Activated CD4-positive, CD25-positive, alpha-beta regulatory T cell treated with anti-CD3 and anti-CD28 coated beads, Interleukin-2, amount 50 U/mL, for 72 hours (primary cell): ENCODE results near the gene TTYH1.

Experiments used
- DNase-seq: peaks from one replicate; pipeline ENCODE4 v3.0.0; 2021

TTYH1 gene

DNA sequence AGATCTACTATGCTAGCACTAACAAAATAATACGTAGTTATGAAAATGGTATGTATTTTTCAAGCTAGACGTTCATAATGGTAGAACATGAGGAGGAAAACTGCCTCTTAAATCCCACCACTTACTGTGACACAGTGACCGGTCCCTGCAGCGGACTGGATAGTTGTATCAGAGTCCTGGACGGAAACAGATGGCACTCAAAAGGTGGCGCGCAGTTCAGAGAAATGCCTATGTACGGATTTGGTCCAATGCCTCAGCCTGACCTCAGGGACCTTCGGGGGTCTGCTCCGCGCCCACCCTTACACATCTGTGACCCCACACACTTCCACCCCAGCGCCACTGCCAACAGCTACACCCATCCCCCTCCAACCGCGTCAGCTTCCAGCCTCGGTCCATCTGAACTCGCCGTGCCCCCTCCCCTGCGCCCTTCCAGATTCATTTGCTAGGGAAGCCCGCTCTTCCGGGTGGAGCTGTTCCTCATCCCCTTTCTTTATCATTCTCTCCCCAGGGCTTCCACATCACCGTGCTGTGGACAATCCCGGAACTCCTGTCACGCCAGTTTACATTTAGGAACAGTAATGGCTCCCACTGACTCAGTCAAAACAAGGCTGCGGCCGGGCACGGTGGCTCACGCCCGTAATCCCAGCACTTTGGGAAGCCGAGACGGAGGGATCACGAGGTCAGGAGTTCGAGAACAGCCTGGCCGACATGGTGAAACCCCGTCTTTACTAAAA, 32.9 kb downstream of the TTYH1 start:
- peak; percentile 53 for DNase-seq

DNA sequence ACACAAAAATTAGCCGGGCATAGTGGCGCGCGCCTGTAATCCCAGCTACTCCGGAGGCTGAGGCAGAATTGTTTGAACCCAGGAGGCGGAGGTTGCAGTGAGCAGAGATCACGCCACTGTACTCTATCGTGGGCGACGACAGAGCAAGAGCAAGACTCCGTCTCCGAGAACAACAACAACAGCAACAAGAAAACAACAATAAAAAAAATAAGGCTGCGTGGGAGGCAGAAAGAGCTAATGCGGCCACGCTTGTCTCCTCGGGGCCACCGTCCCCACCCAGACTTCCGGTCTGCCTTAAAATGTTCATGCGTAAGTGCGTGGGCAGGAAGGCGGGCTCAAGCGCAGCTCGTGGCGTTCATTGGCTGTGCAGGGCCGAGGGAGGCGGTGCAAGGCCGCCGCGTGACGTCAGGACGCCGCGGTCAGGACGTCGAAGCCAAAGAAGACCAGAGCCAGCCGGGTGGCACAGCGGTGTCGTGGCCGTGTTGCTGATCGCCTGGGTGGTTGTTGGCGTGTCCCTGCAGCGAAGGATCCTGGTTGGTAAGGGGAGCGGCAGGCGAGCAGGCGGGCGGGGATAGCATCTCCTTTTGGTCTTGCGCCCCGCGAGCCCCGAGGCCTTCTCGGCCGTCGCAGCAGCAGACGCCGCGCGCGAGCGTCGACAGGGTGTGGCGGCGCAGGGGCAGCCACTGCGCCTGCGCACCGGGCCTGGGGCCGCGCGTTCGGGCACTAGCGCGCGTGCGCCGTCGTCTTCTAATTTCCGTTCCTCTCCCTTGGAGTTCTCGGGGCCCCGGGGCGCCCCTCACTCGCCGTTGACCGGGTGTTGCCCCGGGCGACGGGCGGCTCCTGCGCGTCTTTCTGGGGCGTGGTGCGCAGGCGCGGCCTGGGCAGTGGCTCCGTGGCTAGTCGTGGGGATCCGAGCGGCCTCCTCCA, 33.8 kb downstream of the TTYH1 start, which contains the start of gene LENG8:
LENG8 (plus strand) TSS at position 426 of the 927 bp plus-strand sequence. CDS start 2,146 bp downstream, outside the sequence.
- DNase-seq: peak; percentile 98

DNA sequence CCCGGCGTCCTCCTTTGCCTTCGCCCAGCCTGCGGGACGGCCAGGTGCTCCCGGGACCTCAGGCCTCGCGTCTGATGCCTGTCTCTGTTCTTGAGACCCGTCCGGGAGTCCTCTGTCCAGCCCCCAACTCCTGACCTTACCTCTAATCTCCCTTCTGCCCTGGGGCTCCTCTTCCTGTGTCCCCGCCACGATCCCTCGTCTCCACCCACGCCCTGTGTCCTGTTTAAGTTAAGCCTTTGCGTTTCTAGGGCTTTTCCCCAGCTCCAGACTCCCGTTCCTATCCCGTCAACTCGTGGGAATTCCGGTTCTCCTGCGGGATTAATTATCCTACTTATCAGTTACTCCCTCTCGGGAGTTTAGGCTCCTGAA, 34.4 kb downstream of the TTYH1 start:
- DNase-seq: no peak

DNA sequence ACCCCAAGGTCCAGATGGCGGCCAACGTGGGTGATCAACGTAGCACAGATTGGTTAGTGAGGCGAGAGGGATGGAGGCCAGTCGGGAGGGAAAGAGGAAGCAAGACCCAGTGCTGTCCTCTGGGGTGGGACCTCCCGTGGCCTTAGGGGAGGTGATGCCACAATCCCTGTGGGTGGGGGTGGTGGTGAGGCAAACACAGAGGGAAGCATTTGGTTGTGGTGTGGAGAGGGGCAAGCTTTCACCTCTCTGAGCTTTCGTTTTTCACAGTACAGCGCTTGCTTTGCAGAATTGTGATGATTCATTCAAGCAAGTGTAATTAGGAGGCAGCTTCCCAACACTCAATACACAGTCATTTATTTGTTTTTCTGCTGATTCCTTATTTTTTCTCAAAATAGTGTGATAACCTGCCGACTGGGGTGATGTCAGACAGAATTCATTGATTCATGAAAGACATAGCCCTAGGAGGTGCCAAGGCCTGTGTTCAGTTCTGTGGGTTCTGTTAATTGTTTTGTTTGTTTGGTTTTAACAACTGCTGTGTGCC, 36.1 kb downstream of the TTYH1 start:
- DNase-seq: no peak

DNA sequence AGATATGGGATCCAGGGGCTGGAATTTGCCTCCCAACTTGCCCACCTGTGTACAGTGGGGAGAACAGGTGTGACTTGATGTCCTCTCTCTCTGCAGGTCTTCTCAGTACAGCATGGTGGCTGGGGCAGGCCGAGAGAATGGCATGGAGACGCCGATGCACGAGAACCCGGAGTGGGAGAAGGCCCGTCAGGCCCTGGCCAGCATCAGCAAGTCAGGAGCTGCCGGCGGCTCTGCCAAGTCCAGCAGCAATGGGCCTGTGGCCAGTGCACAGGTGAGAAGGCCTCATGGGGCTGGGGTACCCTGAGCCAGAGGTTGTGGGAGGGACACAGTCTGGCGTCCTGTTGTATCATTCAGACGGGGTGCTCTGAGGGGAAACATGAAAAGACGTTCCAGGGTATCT, 36.7 kb downstream of the TTYH1 start:
- DNase-seq: no peak

DNA sequence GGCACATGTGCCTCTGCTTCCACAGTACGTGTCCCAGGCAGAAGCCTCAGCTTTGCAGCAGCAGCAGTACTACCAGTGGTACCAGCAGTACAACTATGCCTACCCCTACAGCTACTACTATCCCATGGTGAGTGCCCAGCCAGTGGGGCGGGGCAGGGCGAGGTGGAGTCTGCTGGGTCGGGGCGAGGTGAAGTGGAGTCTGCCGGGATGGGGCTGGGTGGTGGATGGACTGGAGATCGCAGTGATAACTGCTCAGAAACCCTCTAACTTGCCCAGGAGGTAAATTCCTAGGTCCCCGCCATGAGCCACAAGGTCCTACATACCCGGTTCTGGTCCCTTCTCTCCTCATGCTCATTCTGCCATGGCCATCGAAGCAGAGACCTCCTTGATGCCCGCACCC, 37.4 kb downstream of the TTYH1 start:
- DNase-seq: no peak

DNA sequence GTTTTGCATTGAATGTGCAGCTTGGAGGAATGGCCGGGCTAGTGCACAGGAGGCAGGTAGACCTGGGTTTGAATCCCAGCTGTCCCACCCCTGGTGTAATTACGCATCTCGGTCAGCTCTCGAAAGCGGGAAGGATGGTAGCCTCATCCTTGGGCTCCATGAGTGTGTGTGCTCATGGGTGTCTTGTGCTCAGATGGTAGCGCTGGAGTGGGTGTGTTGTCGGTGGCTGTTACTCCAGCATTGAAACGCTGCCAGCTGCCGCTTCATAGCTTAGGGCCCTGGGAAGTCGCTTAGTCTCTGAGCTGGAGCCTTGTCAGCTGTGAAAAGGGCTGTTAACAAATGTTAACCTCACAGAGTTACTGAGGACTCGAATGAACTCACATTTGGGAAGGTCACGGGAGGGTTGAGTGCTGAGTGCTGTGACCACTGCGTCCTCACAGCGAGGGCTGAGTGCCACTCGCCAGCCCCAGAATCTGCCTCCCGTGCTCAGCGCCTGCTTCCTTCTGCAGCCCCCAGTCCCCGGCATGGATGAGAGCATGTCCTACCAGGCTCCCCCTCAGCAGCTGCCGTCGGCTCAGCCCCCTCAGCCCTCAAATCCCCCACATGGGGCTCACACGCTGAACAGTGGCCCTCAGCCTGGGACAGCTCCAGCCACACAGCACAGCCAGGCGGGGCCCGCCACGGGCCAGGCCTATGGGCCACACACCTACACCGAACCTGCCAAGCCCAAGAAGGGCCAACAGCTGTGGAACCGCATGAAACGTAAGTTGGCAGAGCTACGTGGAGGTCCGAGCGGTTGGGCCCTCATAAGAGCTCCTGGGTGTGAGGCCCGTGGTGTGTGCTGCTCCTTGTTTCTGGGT, 38.9 kb downstream of the TTYH1 start:
- DNase-seq: no peak

DNA sequence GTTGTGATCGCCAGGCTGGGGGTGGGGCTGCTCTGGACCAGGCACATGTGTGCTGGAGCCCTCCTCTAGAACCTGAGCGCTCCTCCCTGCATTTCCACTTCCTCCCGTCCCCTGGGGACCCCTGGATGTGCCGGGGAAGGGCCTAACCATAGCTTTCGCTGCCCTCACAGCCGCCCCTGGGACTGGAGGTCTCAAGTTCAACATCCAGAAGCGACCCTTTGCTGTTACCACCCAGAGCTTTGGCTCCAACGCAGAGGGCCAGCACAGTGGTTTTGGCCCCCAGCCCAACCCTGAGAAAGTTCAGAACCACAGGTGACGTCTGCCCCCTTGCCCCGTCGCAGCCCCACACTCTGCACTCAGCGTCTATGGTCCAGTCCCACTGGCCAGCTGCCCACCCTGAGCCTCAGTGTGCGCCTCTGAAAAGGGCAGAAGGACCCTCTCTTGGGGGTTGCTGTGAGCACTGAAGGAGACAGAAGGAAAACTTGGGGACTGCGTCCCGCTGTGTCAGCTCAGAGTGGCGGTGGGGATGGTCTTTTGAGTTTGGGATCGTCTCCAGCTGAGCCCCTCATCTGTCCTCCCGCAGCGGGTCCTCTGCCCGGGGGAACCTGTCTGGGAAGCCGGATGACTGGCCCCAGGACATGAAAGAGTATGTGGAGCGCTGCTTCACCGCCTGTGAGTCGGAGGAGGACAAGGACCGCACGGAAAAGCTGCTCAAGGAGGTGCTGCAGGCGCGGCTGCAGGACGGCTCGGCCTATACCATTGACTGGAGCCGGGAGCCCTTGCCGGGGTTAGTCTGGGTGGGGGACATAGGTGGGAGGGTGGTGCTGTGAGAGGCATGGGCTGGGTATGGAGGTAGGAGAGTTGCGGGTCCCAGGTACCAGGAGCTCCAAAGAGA, 39.8 kb downstream of the TTYH1 start:
- no peak for DNase-seq

DNA sequence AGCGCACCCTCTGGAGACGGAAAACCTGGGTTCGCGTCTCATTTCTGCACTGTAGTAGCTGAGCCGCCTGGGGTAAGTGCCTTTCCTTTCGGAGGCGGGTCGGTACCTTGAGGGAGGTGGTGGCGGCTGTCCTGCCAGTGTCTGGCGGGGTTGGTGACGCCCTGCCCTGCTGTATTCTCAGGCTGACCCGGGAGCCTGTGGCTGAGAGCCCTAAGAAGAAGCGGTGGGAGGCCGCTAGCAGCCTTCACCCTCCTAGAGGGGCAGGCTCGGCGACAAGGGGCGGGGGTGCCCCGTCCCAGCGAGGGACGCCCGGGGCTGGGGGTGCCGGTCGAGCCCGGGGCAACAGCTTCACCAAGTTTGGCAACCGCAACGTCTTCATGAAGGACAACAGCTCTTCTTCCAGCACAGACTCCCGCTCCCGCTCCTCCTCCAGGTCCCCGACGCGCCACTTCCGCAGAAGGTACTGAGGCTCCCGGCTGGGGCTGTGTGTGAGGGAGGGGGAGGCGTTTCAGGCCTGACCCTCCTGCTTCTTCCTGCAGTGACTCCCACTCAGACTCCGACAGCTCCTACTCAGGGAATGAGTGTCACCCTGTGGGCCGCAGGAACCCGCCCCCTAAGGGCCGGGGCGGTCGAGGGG, 40.6 kb downstream of the TTYH1 start:
- no peak for DNase-seq

DNA sequence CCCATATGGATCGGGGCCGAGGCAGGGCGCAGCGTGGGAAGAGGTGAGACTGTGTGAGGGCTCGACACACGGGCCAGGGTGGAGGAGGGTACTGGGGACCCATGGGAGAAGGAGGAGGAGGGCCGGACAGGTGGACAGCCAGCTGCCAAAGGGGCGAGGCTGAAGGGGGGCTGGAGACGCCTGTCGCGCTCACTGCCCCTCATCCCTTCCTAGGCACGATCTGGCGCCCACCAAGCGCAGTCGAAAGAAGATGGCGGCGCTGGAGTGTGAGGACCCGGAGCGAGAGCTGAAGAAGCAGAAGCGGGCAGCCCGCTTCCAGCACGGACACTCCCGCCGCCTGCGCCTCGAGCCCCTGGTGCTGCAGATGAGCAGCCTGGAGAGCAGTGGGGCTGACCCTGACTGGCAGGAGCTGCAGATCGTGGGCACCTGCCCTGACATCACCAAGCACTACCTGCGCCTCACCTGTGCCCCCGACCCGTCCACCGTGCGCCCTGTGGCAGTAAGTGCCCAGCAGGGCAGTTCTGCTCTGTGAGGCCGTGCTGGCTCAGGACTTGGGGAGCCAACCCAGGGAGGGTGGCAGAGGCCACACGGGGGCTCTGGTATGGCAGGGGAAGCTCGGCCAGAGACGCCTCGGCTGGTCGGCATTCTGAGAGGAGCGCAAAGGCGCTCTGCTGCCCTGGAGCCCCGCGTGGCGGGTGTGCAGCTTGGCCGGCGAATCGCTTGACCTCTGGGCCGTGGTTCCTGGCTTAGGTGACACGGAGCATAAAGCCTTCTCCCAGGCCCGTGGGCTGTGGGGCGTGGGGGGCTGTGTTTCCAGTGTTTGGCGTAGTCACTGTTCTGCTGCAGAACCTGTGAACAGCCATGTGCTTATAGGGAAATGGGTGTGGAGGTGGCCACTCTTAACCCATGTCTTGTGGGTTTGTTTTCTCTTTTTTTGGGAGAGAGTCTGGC, 41.4 kb downstream of the TTYH1 start:
- no peak for DNase-seq

DNA sequence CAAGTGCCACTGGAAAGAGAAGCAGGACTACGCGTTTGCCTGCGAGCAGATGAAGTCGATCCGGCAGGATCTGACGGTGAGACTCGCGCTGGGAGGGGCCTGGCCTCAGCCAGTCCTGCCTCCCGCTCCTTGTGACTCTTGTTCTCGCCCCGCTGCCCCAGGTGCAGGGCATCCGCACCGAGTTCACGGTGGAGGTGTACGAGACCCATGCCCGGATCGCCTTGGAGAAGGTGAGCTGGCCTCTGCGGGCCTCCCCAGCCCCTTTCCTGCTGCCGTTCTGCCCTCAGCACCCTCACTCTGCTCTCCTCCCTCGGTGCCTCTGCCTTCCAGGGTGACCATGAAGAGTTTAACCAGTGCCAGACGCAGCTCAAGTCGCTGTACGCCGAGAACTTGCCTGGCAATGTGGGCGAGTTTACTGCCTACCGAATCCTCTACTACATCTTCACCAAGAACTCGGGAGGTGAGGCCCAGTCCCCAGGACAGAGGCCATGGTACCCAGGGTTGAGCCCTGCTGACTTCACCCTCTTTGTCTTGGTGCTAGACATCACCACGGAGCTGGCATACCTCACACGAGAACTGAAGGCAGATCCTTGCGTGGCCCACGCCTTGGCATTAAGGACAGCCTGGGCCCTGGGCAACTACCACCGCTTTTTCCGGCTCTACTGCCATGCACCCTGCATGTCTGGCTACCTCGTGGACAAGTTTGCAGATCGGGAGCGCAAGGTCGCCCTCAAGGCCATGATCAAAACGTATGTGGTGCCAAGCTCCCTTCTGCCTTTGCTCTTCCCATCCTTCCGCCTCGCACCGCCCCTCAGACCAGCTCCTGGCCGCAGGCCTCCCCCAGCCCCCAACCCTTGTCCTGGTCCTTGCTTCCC, 42.7 kb downstream of the TTYH1 start:
- no peak for DNase-seq

DNA sequence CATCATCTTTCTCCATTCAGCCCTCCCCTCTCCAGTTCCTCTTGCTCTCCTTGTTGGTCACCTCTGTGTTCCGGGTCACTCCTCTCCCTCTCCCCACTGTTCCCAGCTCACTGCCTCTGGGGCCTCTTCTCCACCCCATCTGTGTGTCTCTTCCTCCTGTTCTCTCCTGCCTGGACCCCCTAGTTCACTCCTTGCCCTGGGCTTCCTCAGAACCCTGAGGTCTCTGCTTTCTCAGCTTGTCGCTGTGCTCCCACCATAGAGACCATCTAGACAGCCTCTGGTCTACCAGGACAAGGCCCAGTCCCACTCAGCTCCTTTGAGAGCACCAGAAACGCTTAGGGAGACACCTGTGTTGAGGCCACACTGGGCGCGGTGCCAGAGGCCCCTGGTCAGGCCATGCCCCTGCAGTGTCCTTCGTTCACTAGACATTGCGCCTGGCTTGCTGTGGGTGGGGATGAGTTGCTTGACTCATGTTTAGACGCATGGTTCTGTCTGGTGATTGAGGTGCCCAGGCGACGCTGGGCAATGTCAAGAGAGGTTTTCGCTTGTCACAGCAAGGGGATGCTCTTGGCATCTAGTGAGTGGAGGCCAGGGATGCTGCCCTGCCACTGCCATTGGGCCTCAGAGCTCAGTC, 43.5 kb downstream of the TTYH1 start:
- no peak for DNase-seq

DNA sequence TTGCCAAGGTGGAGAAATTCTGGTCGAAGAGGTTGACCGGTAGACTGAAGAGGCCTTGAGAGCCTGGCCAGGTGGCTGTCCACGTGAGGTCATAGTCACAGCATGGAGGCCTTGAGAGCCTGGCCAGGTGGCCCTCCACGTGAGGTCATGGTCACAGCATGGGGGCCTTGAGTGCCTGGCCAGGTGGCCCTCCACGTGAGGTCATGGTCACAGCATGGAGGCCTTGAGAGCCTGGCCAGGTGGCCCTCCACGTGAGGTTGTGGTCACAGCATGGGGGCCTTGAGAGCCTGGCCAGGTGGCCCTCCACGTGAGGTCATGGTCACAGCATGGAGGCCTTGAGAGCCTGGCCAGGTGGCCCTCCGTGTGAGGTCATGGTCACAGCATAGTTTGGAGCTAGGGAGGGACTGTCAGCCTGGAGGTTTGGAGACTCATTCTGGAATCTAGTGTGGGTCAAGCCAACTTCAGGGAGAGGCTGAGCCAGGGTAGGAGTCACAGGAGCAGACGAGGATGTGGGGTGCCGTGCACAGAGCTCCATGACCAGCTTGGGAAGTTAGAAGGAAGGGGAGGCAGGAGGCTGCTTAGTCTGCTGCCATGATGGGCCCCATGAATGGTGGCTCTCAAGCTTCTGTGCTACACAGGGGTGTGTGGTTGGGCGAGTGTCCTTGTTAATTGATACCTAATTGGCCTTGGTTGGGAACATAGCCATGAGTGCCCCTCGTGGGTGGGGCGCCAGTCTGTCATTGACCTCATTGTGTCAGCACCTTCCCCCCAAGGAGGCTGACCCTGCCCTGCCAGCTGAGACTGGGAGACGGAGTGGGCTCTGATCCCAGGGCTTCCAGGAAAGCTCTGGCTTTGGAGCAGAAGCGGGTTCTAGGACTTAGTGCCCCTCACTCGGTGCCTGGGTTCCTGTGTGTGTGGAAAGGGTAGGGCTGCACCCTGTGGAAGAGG, 44.3 kb downstream of the TTYH1 start:
- no peak for DNase-seq

DNA sequence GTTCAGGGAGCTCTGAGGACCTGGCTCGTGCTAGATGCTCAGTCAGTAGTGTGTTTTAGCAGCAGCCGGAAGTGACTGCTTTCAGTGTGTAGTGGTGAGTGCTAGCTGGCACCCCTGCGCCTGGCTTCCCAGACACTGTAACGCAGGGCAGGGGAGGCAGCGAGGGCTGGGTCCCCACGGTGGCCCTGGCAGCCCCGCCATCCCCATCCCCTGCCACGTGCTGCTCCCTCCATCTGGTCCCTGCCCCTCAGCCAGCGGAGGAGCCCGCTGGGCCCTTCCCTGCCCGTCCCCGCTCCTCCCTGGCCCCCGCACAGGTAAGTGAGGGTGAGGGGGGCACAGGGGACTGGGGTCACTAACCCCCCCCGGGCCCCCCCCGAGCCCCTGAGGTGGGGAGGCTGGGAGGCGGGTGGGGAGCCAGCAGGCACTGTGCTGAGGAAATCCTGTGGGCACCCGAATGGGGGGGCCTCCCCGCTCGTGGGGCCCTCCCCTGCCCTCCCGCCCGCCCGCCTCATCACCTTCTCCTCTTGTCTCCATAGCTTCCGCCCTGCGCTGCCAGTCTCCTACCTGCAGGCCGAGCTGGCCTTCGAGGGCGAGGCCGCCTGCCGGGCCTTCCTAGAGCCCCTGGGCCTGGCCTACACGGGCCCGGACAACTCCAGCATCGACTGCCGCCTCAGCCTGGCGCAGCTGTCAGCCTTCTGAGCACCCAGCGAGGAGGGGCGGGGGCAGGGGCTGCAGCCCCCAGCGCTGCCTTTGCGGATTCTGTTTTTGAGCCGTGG, 45.2 kb downstream of the TTYH1 start:
- DNase-seq: no peak

DNA sequence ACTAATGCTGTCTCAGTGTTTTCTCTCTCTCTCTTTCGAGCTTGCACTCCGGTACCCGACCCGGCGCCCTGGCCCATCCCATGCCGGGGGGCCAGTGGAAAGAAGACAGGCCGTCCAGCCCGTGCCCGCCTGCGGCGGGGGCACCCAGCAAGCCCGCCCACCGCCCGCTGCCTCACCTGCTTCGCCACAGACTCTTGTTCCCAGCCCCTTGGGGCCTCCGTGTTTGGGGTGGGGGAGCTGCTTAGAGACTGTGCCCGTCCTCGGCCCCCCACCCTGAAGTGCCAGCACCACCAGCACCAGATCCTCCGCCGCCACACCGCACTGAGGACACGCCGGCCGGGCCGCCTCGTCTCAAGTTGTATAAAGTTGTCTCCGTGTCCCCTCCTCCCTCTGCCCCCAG, 45.9 kb downstream of the TTYH1 start:
- DNase-seq: no peak

DNA sequence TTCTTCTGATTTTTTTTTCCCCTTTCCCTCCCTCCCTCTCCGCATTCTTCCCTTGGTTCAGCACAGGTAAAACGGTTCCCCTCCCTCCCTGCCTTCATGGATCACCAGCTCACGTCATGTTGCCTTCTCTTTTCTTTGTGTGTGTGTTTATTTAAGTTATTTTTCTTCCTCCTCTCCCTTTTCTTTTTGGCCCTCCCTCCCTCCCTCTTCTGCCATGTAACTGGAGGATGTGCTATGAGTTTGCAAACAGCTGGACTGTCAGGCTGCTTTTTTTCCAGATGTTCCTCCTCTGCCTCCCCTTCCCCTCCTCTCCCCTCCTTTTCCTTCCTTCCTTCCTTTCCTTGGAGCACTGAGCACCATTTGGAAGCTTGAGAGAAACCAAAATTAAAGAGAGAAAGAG, 46.3 kb downstream of the TTYH1 start:
- DNase-seq: no peak
